LNCAP (cell line): Measurements from ENCODE around the gene CFHR1.

Experiments
- TF ChIP-seq, protein P1 (sequence below): fragments of 450-650 bp; IDR thresholded peaks from 2 replicates; pipeline ENCODE4 v1.5.1; 2017; ENCODE audit warnings: mild to moderate bottlenecking

Gene CFHR1

GRCh38 chr1:196873385-196873784, 53.9 kb downstream of the CFHR1 start:
- TF ChIP-seq, protein P1, sequence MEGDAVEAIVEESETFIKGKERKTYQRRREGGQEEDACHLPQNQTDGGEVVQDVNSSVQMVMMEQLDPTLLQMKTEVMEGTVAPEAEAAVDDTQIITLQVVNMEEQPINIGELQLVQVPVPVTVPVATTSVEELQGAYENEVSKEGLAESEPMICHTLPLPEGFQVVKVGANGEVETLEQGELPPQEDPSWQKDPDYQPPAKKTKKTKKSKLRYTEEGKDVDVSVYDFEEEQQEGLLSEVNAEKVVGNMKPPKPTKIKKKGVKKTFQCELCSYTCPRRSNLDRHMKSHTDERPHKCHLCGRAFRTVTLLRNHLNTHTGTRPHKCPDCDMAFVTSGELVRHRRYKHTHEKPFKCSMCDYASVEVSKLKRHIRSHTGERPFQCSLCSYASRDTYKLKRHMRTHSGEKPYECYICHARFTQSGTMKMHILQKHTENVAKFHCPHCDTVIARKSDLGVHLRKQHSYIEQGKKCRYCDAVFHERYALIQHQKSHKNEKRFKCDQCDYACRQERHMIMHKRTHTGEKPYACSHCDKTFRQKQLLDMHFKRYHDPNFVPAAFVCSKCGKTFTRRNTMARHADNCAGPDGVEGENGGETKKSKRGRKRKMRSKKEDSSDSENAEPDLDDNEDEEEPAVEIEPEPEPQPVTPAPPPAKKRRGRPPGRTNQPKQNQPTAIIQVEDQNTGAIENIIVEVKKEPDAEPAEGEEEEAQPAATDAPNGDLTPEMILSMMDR = no peak

DNA sequence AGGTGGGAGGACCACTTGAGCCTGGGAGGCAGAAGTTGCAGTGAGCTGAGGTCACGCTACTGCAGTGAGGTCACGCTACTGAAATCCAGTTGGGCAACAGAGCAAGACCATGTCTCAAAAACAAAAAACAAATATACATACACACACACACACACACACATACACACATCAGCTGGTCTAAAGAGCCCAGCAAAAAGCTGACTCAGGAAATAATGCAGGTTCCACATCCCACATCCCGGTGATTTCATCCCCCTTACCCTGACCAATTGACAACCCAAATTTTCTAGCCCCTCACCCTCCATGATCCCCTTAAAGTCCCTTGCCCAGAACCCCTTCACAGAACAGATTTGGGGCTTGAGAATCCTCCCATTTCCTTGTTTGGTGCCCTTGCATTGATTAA, 56.4 kb downstream of the CFHR1 start:
- TF ChIP-seq, protein P1 = no peak

DNA sequence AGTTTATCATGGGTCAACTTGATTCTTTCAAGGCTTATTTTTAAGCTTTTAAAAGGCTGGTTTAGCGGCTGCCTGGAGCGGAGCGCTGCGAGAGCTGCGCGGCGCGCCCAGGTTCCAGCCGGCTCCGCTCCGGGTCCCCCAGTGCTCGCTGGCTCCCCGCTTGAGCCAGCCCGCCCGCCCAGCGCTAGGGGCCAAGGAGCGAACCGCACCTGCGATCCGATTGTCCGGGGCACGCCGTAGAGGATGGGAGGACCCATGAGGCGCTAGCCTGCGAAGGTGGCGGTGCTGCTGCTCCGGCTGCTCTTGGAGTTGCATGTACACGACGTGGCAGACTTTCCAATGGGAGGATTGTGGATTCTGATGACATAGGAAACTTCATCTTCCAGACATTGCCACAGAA, 58.4 kb downstream of the CFHR1 start:
- TF ChIP-seq, protein P1 = no peak
